CD4-positive, alpha-beta T cell (primary cell): ENCODE measurements around the gene ZSCAN25. TPM values are rescaled to one million over a fixed set of nuclear protein-coding genes. Genes with fewer than 3 reads are reported as not detected.
"Not testable (repeated sequence)": the region's sequence is repeated elsewhere in the genome, so short reads cannot be mapped to it uniquely, and the experiment has no call there.

Source experiments
- ATAC-seq: fragments of 200-7000 bp; cut with Tn5 transposase; one replicate; pipeline ENCODE4 v1.10.0; 2022; ENCODE audit warnings: mild to moderate bottlenecking; ENCODE audit not compliant: poor library complexity
- CTCF ChIA-PET: fragments of 350-600 bp; sonication (Branson Sonifier 250); formaldehyde crosslinking; loops from one replicate; lab custom pipeline; 2021; ENCODE audit warnings: antibody characterized with exemption, inconsistent platforms; lab: Charles Lee
- POLR2A ChIA-PET: fragments of 350-600 bp; sonication (Branson Sonifier 250); formaldehyde crosslinking; loops from one replicate; lab custom pipeline; 2021; ENCODE audit warnings: antibody characterized with exemption, inconsistent platforms; lab: Charles Lee
- DNase-seq, 14 experiments: peaks; one replicate each; pipeline ENCODE4 v3.0.0-alpha.2; 2013 to 2020; ENCODE audit warnings: mixed read lengths in 2 of 14
- H3K27ac ChIP-seq, 2 donors: one replicate each; pipeline versions ENCODE4 v1.5.1 to v1.7.0; 2013; ENCODE audit warnings: low read length in 2 of 2, low read depth in 1 of 2, mild to moderate bottlenecking in 1 of 2
- H3K27me3 ChIP-seq, 2 experiments: 1 replicate in 1 of 2; 2 replicates in 1 of 2; pipeline versions ENCODE4 v1.6.1 to v1.7.0; 2013; ENCODE audit warnings: low read length in 2 of 2, control low read depth in 1 of 2, mild to moderate bottlenecking in 1 of 2, moderate library complexity in 1 of 2; ENCODE audit not compliant: insufficient read depth in 2 of 2, control insufficient read depth in 1 of 2
- H3K36me3 ChIP-seq: one replicate; pipeline ENCODE4 v1.6.1; 2013; ENCODE audit warnings: low read length, control low read depth; ENCODE audit not compliant: insufficient read depth
- H3K4me1 ChIP-seq: one replicate; pipeline ENCODE4 v1.6.1; 2013; ENCODE audit warnings: low read length, control low read depth; ENCODE audit not compliant: insufficient read depth
- H3K4me3 ChIP-seq: one replicate; pipeline ENCODE4 v1.5.1; 2013; ENCODE audit warnings: mild to moderate bottlenecking, low read length, moderate library complexity
- H3K9me3 ChIP-seq, 2 experiments: 1 replicate in 1 of 2; 2 replicates in 1 of 2; pipeline versions ENCODE4 v1.6.1 to v1.7.0; 2013; ENCODE audit warnings: low read length in 2 of 2, mild to moderate bottlenecking in 2 of 2, control low read depth in 1 of 2, moderate library complexity in 1 of 2; ENCODE audit not compliant: control insufficient read depth in 1 of 2, insufficient read depth in 1 of 2
- H3K27ac Mint-ChIP-seq: one replicate; pipeline ENCODE4 v1.8.0; 2020; ENCODE audit warnings: mixed read lengths
- H3K27me3 Mint-ChIP-seq: one replicate; pipeline ENCODE4 v1.8.0; 2021; ENCODE audit warnings: mixed read lengths
- H3K36me3 Mint-ChIP-seq: one replicate; pipeline ENCODE4 v1.8.0; 2021; ENCODE audit warnings: low read depth, mixed read lengths
- H3K4me1 Mint-ChIP-seq: one replicate; pipeline ENCODE4 v1.8.0; 2021; ENCODE audit warnings: low read depth, mixed read lengths
- H3K4me3 Mint-ChIP-seq: one replicate; pipeline ENCODE4 v1.8.0; 2020; ENCODE audit warnings: mild to moderate bottlenecking, mixed read lengths
- H3K9me3 Mint-ChIP-seq: one replicate; pipeline ENCODE4 v1.8.0; 2020; ENCODE audit warnings: mixed read lengths
- CTCF ChIP-seq: fragments of 200-600 bp; IDR thresholded peaks from one replicate; pipeline ENCODE4 v1.8.0; 2022; ENCODE audit warnings: antibody characterized with exemption, mild to moderate bottlenecking
- intact Hi-C, 2 experiments: fragments of 100-400 bp; cut with DNase I in 1 of 2; cut with micrococcal nuclease in 1 of 2; formaldehyde crosslinking; loops; one replicate each; pipeline versions ENCODE4 v1.15.1 to v1.9.0; 2023 to 2025; cut with DNase I, micrococcal nuclease
- total RNA-seq, 174 experiments: library from RNA in 2 of 174; stranded (reverse) in 2 of 174; gene quantifications; one replicate each; pipeline ENCODE4 v1.2.3 and lab custom pipeline; 2021 to 2026

The ZSCAN25 gene
- total RNA-seq, 2 experiments from 2014 or later, result 41.5 to 44.2 TPM

GRCh38 chr7:99652671-99653070 lies 35.9 kb downstream of the ZSCAN25 start:
- no peak overlapping the region for H3K4me3 ChIP-seq
- no peak for TF ChIP-seq CTCF
- Mint-ChIP-seq H3K27me3 (no peaks in the 10 kb centered on the region), H3K36me3 (peaks cover 48% of the 10 kb centered on the region), H3K27ac (no peak overlapping the region), H3K4me3 (no peak overlapping the region), H3K9me3 (no peaks in the 10 kb centered on the region), H3K4me1 (peaks cover 4% of the 10 kb centered on the region)
- DNase-seq (no peak), ATAC-seq (no peak)
- no peaks in the 10 kb centered on the region for H3K4me1 ChIP-seq
- ChIA-PET POLR2A (no interaction called here), CTCF (no interaction called here)
- H3K9me3 ChIP-seq, result peaks cover 0 to 3% of the 10 kb centered on the region in 2 experiments
- H3K27me3 ChIP-seq, result no peaks in the 10 kb centered on the region
- H3K27ac ChIP-seq, result no peak overlapping the region
- intact Hi-C loops, result no loop called here
- H3K36me3 ChIP-seq, result peaks cover 2% of the 10 kb centered on the region

GRCh38 chr7:99653269-99653668 lies 36.5 kb downstream of the ZSCAN25 start:
- H3K36me3 Mint-ChIP-seq, result peaks cover 44% of the 10 kb centered on the region
- H3K4me1 Mint-ChIP-seq, POLR2A ChIA-PET: not testable (repeated sequence)

GRCh38 chr7:99653754-99654153 lies 37.0 kb downstream of the ZSCAN25 start:
- Mint-ChIP-seq H3K27me3 (no peaks in the 10 kb centered on the region), H3K36me3 (peaks cover 43% of the 10 kb centered on the region), H3K9me3 (no peaks in the 10 kb centered on the region), H3K4me3 (no peak overlapping the region), H3K27ac (no peak overlapping the region), H3K4me1 (peaks cover 4% of the 10 kb centered on the region)
- ATAC-seq (no peak), DNase-seq (no peak)
- Histone ChIP-seq H3K9me3 (peaks cover 0 to 3% of the 10 kb centered on the region in 2 experiments), H3K27ac (no peak overlapping the region), H3K27me3 (no peaks in the 10 kb centered on the region), H3K4me1 (no peaks in the 10 kb centered on the region), H3K4me3 (no peak overlapping the region), H3K36me3 (peaks cover 2% of the 10 kb centered on the region)
- ChIA-PET CTCF (no interaction called here), POLR2A (no interaction called here)
- intact Hi-C loops, result no loop called here
- no peak for TF ChIP-seq CTCF

More at GRCh38 chr7:99653269-99653668, 36.5 kb downstream of the ZSCAN25 start:
- H3K27ac ChIP-seq, H3K9me3 ChIP-seq, DNase-seq, CTCF ChIA-PET, H3K4me3 ChIP-seq, intact Hi-C loops, H3K4me3 Mint-ChIP-seq, H3K4me1 ChIP-seq, H3K27me3 Mint-ChIP-seq, H3K27ac Mint-ChIP-seq, H3K36me3 ChIP-seq, H3K9me3 Mint-ChIP-seq, H3K27me3 ChIP-seq, ATAC-seq: not testable (repeated sequence)

- H3K4me3 Mint-ChIP-seq, DNase-seq, ATAC-seq, POLR2A ChIA-PET, H3K27me3 ChIP-seq, CTCF ChIA-PET, H3K4me1 ChIP-seq, H3K9me3 Mint-ChIP-seq, H3K4me1 Mint-ChIP-seq, H3K4me3 ChIP-seq, H3K36me3 ChIP-seq, H3K27ac Mint-ChIP-seq, H3K27me3 Mint-ChIP-seq, H3K27ac ChIP-seq, intact Hi-C loops, H3K9me3 ChIP-seq: not testable (repeated sequence)
- H3K36me3 Mint-ChIP-seq, result peaks cover 43% of the 10 kb centered on the region
These were observed 37.9 kb downstream of the ZSCAN25 start for GRCh38 chr7:99654626-99655025.

GRCh38 chr7:99657879-99658278 lies 41.1 kb downstream of the ZSCAN25 start:
- H3K36me3 ChIP-seq, H3K9me3 ChIP-seq, H3K27ac ChIP-seq, H3K9me3 Mint-ChIP-seq, DNase-seq, H3K4me1 Mint-ChIP-seq, H3K27me3 ChIP-seq, intact Hi-C loops, CTCF ChIA-PET, H3K4me1 ChIP-seq, ATAC-seq, H3K27me3 Mint-ChIP-seq, POLR2A ChIA-PET, H3K4me3 Mint-ChIP-seq, H3K4me3 ChIP-seq, H3K27ac Mint-ChIP-seq: not testable (repeated sequence)
- H3K36me3 Mint-ChIP-seq, result peaks cover 39% of the 10 kb centered on the region
